K562 (cell line): Measurements from ENCODE around the gene SPOUT1. TPM values are rescaled to one million over a fixed set of nuclear protein-coding genes. Genes with fewer than 3 reads are reported as not detected.

ENCODE experiments used
- ATAC-seq: fragments of 200-7000 bp; cut with Tn5 transposase; 3 replicates; pipeline ENCODE4 v1.9.1; 2020; ENCODE audit warnings: moderate library complexity
- BruUV-seq: library from RNA; stranded (reverse); fragments of 400-500 nt; replicated peaks from 2 replicates; lab custom pipeline; 2021; lab: Mats Ljungman, UMichigan
- CTCF ChIA-PET: fragments of 300-600 bp; formaldehyde crosslinking; extraction: SDS; loops from one replicate; lab custom pipeline; 2021; ENCODE audit warnings: low intra/inter-chr PET ratio; lab: Yijun Ruan, JAX
- POLR2A ChIA-PET: fragments of 300-600, 350-650 bp; sonication (Branson Sonifier 250); formaldehyde crosslinking; extraction: SDS; loops from one replicate; lab custom pipeline; 2021; ENCODE audit warnings: antibody characterized with exemption, inconsistent platforms; lab: Yijun Ruan, JAX
- DNase-seq, 4 experiments: peaks; one replicate each; pipeline versions ENCODE4 v3.0.0 to v3.0.0-alpha.2; 2011 to 2018; ENCODE audit warnings: low spot score in 3 of 4, mixed read lengths in 3 of 4; ENCODE audit errors: extremely low read depth in 1 of 4
- FAIRE-seq: peaks from 2 replicates; lab custom pipeline; 2011; peaks lifted over from hg19 to GRCh38; lab: Jason Lieb, UNC
- H2AFZ ChIP-seq: 2 replicates; pipeline ENCODE4 v1.6.0; 2011; ENCODE audit warnings: low read depth, low read length, control low read depth, inconsistent platforms
- H3K27ac ChIP-seq: fragments of 200-600 bp; 3 replicates; pipeline ENCODE4 v1.8.0; 2011; ENCODE audit warnings: low read depth, mild to moderate bottlenecking, control low read depth, inconsistent platforms, low read length, moderate library complexity, mixed read lengths; ENCODE audit errors: extremely low read depth
- H3K27me3 ChIP-seq, 2 experiments: fragments of 300-600 bp in 1 of 2; 2 replicates in 1 of 2; 3 replicates in 1 of 2; pipeline versions ENCODE4 v1.6.0 to v1.8.0; 2011; ENCODE audit warnings: inconsistent platforms in 2 of 2, low read length in 2 of 2, mild to moderate bottlenecking in 1 of 2, mixed read lengths in 1 of 2, moderate library complexity in 1 of 2; ENCODE audit not compliant: control insufficient read depth in 2 of 2, insufficient read depth in 2 of 2
- H3K36me3 ChIP-seq: fragments of 300-600 bp; 3 replicates; pipeline ENCODE4 v1.8.0; 2011; ENCODE audit warnings: mild to moderate bottlenecking, low read length, inconsistent platforms; ENCODE audit not compliant: control insufficient read depth, insufficient read depth
- H3K4me1 ChIP-seq, 2 experiments: fragments of 200-600 bp in 1 of 2; replicated peaks in 1 of 2; 2 replicates in 1 of 2; 3 replicates in 1 of 2; pipeline versions ENCODE4 v1.5.1 to v1.8.0; 2011; ENCODE audit warnings: inconsistent platforms in 2 of 2, low read length in 2 of 2, mild to moderate bottlenecking in 1 of 2, mixed read lengths in 1 of 2, moderate library complexity in 1 of 2; ENCODE audit not compliant: control insufficient read depth in 2 of 2, insufficient read depth in 2 of 2
- H3K4me2 ChIP-seq: 2 replicates; pipeline ENCODE4 v1.6.1; 2011; ENCODE audit warnings: low read length, control low read depth, inconsistent platforms, mixed read lengths; ENCODE audit not compliant: insufficient read depth
- H3K4me3 ChIP-seq: fragments of 200-600 bp; sonication (generic), shearing (Covaris generic); 2 replicates; pipeline ENCODE4 v1.5.1; 2016; ENCODE audit warnings: control low read depth, inconsistent platforms
- H3K79me2 ChIP-seq: fragments of 200-600 bp; 3 replicates; pipeline ENCODE4 v1.8.0; 2011; ENCODE audit warnings: low read length, inconsistent platforms; ENCODE audit not compliant: control insufficient read depth, insufficient read depth
- H3K9ac ChIP-seq, 2 experiments: 2 replicates each; pipeline versions ENCODE4 v1.6.0 to v1.6.1; 2011; ENCODE audit warnings: low read depth in 2 of 2, low read length in 2 of 2, control low read depth in 1 of 2, inconsistent platforms in 1 of 2, mild to moderate bottlenecking in 1 of 2, mixed read lengths in 1 of 2; ENCODE audit not compliant: insufficient read depth in 1 of 2
- H3K9me1 ChIP-seq: one replicate; pipeline ENCODE4 v1.6.0; 2011; ENCODE audit warnings: inconsistent platforms, mild to moderate bottlenecking, low read length, moderate library complexity; ENCODE audit not compliant: control insufficient read depth, insufficient read depth
- H3K9me3 ChIP-seq: replicated peaks from 2 replicates; pipeline ENCODE4 v1.5.1; 2011; ENCODE audit warnings: low read depth, low read length, inconsistent platforms; ENCODE audit not compliant: control insufficient read depth, insufficient read depth
- H4K20me1 ChIP-seq: replicated peaks from 2 replicates; pipeline ENCODE4 v1.6.1; 2011; ENCODE audit warnings: low read length, inconsistent platforms, mixed read lengths; ENCODE audit not compliant: control insufficient read depth, insufficient read depth
- ARID2 ChIP-seq: fragments of 450-650 bp; IDR thresholded peaks from 2 replicates; pipeline ENCODE4 v1.6.1; 2017; ENCODE audit warnings: antibody characterized with exemption, mild to moderate bottlenecking
- BRF1 ChIP-seq: IDR thresholded peaks from 3 replicates; pipeline ENCODE4 v1.6.1; 2011; ENCODE audit warnings: borderline replicate concordance, mild to moderate bottlenecking; ENCODE audit not compliant: insufficient read length; ENCODE audit errors: extremely low read depth
- FOXK1 ChIP-seq: sonication (generic); formaldehyde crosslinking; IDR thresholded peaks from 2 replicates; pipeline ENCODE4 v1.8.0; 2022; ENCODE audit warnings: missing genetic modification reagents, mild to moderate bottlenecking, borderline replicate concordance
- GTF2F1 ChIP-seq: IDR thresholded peaks from 2 replicates; pipeline ENCODE4 v1.6.1; 2011; ENCODE audit warnings: low read depth, low read length, improper control_type of control experiment
- HMG20B ChIP-seq: fragments of 250-450 bp; sonication (Bioruptor Pico); IDR thresholded peaks from 2 replicates; pipeline ENCODE4 v1.5.0; 2021; ENCODE audit warnings: mild to moderate bottlenecking
- MCM2 ChIP-seq: fragments of 450-650 bp; IDR thresholded peaks from 2 replicates; pipeline ENCODE4 v1.6.1; 2017; ENCODE audit warnings: low read depth, mild to moderate bottlenecking
- RFX5 ChIP-seq: IDR thresholded peaks from 2 replicates; pipeline ENCODE4 v1.6.1; 2011; ENCODE audit warnings: low read depth, mild to moderate bottlenecking, improper control_type of control experiment, low read length
- SAFB2 ChIP-seq: fragments of 200-400 bp; formaldehyde crosslinking; IDR thresholded peaks from 2 replicates; pipeline ENCODE4 v1.6.1; 2018; ENCODE audit warnings: borderline replicate concordance, low read length, low read depth, moderate library complexity; ENCODE audit not compliant: severe bottlenecking
- STAT5A ChIP-seq: IDR thresholded peaks from 2 replicates; pipeline ENCODE4 v1.6.1; 2012; ENCODE audit warnings: low read length, inconsistent platforms, borderline replicate concordance
- ZNF785 ChIP-seq: fragments of 250-450 bp; sonication (Bioruptor Pico); IDR thresholded peaks from 2 replicates; pipeline ENCODE4 v1.4.0; 2020; ENCODE audit warnings: mild to moderate bottlenecking
- WGBS: fragments of 100-300 bp; shearing (Covaris generic); methylation state at CpG from one replicate; pipeline ENCODE4 v1.1.6; 2016; ENCODE audit warnings: low coverage, mixed read lengths; ENCODE audit not compliant: insufficient coverage; ENCODE audit errors: missing lambda C conversion rate; 5-methylcytosine and 5-hydroxymethylcytosine counted together
- in situ Hi-C: fragments of 300-500 bp; cut with MboI; formaldehyde crosslinking; loops from 4 replicates; pipeline ENCODE4 v1.15.0; 2018; ENCODE audit warnings: inconsistent platforms, mixed read lengths
- intact Hi-C: fragments of 100-400 bp; cut with micrococcal nuclease; formaldehyde crosslinking; loops from 2 replicates; pipeline ENCODE4 v1.14.2; 2022
- polyA plus RNA-seq, 8 experiments: library from polyadenylated mRNA; depleted of rRNA in 4 of 8; stranded (reverse) in 5 of 8; unstranded in 3 of 8; fragments of >200 nt; fragmentation: Nextera tagmentation in 2 of 8; fragmentation: Illumina TruSeq in 1 of 8; extraction: Ambion mirVana in 2 of 8; extraction: Trizol in 1 of 8; gene quantifications; 2 replicates each; pipeline versions ENCODE4 v1.2.1 to v1.2.3, GENCODE V29; 2011 to 2014; ENCODE audit warnings: inconsistent platforms in 1 of 8, missing spikeins in 1 of 8
- total RNA-seq, 7 experiments: library from RNA; depleted of rRNA in 6 of 7; stranded (reverse); fragments of >200 nt in 6 of 7; fragmentation: Illumina TruSeq in 2 of 7; extraction: Trizol in 2 of 7; gene quantifications; 2 replicates each; pipeline versions ENCODE4 v1.2.1 to v1.2.3, GENCODE V29; 2011 to 2021; ENCODE audit warnings: low replicate concordance in 1 of 7
- TF ChIP-seq, protein P1 (sequence below): fragments of 450-650 bp; IDR thresholded peaks from 2 replicates; pipeline ENCODE4 v1.6.1; 2016; ENCODE audit warnings: low read depth
- TF ChIP-seq, protein P2 (sequence below): fragments of 250-450 bp; sonication (Bioruptor Pico); IDR thresholded peaks from 2 replicates; pipeline ENCODE4 v1.8.0; 2021; ENCODE audit warnings: borderline replicate concordance, mild to moderate bottlenecking, moderate library complexity; ENCODE audit not compliant: poor library complexity, severe bottlenecking
- TF ChIP-seq, protein P3 (sequence below): fragments of 200-800 bp; sonication (Bioruptor generic); IDR thresholded peaks from 2 replicates; pipeline ENCODE4 v1.6.1; 2017; ENCODE audit warnings: missing genetic modification characterization, missing compliant biosample characterization

SPOUT1 gene
- total and polyA plus RNA-seq, 9 of the 15 experiments (the other 6 are each of a cell fraction or from before 2014, with no cell fraction given) = 10.6 to 121 (median 37.4) TPM

DNA sequence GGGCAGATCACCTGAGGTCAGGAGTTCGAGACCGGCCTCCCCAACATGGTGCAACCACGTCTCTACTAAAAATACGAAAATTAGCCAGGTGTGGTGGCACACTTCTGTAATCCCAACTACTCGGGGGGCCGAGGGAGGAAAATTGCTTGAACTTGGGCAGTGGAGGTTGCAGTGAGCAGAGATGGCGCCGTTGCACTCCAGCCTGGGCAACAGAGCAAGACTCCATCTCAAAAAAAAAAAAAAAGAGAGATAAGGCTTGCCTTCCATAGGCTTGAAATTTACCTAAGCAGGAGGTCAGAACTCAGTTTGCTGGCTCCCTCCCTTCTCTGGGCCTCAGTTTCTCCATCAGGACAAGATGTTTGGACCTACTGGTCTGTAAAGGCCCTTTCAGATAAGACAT is 1.3 kb downstream of the SPOUT1 start:
- in situ Hi-C loops = no loop called here
- peak overlapping the region; percentile 80 for H3K4me3 ChIP-seq
- H3K4me1 ChIP-seq = peaks cover 5 to 42% of the 10 kb centered on the region in 2 experiments; a peak in 4 of 5 replicates
- no TSS peak for BruUV-seq
- H3K4me2 ChIP-seq = peak overlapping the region; percentile 92
- H3K27ac ChIP-seq = no peak overlapping the region
- POLR2A ChIA-PET = interaction anchor here (0.7 to 1.0 kb wide), 3 partner anchors 9 to 94 kb away, joined by 3 to 4 read pairs (median 3); no protein-coding TSS in a partner anchor
- ATAC-seq = no peak
- FAIRE-seq = no peak
- intact Hi-C loops = no loop called here
- H3K79me2 ChIP-seq = peaks cover 17% of the 10 kb centered on the region
- WGBS = 92% methylated on average over 8 of the region's 8 CpGs
- peak overlapping the region; percentile 82 to 97 for H3K9ac ChIP-seq
- no peaks in the 10 kb centered on the region for H3K27me3 ChIP-seq
- no peaks in the 10 kb centered on the region for H4K20me1 ChIP-seq
- H2AFZ ChIP-seq = no peak overlapping the region
- CTCF ChIA-PET = no interaction called here
- H3K9me3 ChIP-seq = no peaks in the 10 kb centered on the region
- no peaks in the 10 kb centered on the region for H3K9me1 ChIP-seq
- no peak for DNase-seq
- H3K36me3 ChIP-seq = peaks cover 62% of the 10 kb centered on the region; the same call in 2 of the 3 replicates
- TF ChIP-seq STAT5A = no peak
- TF ChIP-seq, protein P1, sequence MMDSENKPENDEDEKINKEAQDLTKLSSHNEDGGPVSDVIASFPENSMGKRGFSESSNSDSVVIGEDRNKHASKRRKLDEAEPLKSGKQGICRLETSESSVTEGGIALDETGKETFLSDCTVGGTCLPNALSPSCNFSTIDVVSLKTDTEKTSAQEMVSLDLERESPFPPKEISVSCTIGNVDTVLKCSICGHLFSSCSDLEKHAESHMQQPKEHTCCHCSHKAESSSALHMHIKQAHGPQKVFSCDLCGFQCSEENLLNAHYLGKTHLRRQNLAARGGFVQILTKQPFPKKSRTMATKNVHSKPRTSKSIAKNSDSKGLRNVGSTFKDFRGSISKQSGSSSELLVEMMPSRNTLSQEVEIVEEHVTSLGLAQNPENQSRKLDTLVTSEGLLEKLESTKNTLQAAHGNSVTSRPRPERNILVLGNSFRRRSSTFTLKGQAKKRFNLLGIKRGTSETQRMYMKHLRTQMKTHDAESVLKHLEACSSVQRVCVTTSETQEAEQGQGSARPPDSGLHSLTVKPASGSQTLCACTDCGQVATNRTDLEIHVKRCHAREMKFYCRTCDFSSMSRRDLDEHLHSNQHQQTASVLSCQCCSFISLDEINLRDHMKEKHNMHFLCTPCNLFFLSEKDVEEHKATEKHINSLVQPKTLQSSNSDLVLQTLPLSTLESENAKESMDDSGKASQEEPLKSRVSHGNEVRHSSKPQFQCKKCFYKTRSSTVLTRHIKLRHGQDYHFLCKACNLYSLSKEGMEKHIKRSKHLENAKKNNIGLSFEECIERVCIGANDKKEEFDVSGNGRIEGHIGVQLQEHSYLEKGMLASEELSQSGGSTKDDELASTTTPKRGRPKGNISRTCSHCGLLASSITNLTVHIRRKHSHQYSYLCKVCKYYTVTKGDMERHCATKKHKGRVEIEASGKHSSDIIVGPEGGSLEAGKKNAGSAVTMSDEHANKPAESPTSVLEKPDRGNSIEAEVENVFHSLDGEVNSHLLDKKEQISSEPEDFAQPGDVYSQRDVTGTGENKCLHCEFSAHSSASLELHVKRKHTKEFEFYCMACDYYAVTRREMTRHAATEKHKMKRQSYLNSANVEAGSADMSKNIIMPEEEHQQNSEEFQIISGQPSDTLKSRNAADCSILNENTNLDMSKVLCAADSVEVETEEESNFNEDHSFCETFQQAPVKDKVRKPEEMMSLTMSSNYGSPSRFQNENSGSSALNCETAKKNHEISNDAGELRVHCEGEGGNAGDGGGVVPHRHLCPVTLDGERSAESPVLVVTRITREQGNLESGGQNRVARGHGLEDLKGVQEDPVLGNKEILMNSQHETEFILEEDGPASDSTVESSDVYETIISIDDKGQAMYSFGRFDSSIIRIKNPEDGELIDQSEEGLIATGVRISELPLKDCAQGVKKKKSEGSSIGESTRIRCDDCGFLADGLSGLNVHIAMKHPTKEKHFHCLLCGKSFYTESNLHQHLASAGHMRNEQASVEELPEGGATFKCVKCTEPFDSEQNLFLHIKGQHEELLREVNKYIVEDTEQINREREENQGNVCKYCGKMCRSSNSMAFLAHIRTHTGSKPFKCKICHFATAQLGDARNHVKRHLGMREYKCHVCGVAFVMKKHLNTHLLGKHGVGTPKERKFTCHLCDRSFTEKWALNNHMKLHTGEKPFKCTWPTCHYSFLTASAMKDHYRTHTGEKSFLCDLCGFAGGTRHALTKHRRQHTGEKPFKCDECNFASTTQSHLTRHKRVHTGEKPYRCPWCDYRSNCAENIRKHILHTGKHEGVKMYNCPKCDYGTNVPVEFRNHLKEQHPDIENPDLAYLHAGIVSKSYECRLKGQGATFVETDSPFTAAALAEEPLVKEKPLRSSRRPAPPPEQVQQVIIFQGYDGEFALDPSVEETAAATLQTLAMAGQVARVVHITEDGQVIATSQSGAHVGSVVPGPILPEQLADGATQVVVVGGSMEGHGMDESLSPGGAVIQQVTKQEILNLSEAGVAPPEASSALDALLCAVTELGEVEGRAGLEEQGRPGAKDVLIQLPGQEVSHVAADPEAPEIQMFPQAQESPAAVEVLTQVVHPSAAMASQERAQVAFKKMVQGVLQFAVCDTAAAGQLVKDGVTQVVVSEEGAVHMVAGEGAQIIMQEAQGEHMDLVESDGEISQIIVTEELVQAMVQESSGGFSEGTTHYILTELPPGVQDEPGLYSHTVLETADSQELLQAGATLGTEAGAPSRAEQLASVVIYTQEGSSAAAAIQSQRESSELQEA = no peak
- no peak for TF ChIP-seq HMG20B (CRISPR knock-in tag)
- no peak for TF ChIP-seq BRF1
- no peak for TF ChIP-seq ARID2
- no peak for TF ChIP-seq SAFB2
- TF ChIP-seq ZNF785 = no peak
- no peak for TF ChIP-seq RFX5
- TF ChIP-seq, protein P2, sequence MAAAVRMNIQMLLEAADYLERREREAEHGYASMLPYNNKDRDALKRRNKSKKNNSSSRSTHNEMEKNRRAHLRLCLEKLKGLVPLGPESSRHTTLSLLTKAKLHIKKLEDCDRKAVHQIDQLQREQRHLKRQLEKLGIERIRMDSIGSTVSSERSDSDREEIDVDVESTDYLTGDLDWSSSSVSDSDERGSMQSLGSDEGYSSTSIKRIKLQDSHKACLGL (CRISPR knock-in tag) = no peak
- no peak for TF ChIP-seq FOXK1 (CRISPR knock-in tag)
- no peak for TF ChIP-seq GTF2F1
- TF ChIP-seq, protein P3, sequence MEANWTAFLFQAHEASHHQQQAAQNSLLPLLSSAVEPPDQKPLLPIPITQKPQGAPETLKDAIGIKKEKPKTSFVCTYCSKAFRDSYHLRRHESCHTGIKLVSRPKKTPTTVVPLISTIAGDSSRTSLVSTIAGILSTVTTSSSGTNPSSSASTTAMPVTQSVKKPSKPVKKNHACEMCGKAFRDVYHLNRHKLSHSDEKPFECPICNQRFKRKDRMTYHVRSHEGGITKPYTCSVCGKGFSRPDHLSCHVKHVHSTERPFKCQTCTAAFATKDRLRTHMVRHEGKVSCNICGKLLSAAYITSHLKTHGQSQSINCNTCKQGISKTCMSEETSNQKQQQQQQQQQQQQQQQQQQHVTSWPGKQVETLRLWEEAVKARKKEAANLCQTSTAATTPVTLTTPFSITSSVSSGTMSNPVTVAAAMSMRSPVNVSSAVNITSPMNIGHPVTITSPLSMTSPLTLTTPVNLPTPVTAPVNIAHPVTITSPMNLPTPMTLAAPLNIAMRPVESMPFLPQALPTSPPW (CRISPR knock-in tag) = no peak
- no peak for TF ChIP-seq MCM2
